ENCODE measurements around the gene DPP6. TPM values are rescaled to one million over a fixed set of nuclear protein-coding genes. Genes with fewer than 3 reads are reported as not detected.

DPP6 gene
- total RNA-seq, 4 donors from 2014 or later = 1.8 to 33.7 (median 6.4) TPM

DNA sequence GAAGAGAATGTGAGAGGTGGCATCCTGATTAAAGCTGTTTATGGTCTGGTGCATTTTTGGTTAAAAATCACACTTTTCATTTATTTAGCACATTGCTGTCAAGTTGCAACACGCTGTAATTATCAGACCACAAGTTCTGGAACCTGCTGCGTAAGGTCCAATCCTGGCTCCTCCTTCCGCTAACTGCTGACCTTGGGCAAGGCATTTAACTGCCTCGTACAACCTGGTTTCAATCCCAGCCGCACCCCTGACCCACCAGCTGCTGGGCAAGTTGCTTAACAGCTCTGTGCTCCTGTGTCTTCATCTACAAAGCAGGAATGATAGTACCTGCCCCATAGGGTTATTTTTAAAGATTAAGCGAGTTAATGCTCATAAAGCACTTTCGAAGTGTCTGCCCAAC lies 668.9 kb downstream of the DPP6 start:
- Histone ChIP-seq H3K9me3 (peaks cover 4% of the 10 kb centered on the region in 2 donors), H3K36me3 (no peaks in the 10 kb centered on the region), H3K4me1 (no peaks in the 10 kb centered on the region), H3K27me3 (no peaks in the 10 kb centered on the region), H3K4me3 (no peak overlapping the region), H3K27ac (no peak overlapping the region)
- intact Hi-C loops (cut with DNase I; ENCODE audit: low total_unique reads) (no loop called here), in situ Hi-C loops (cut with MboI; ENCODE audit: low pct_ligation_motif_present in 1 of 4, low pct_unique_long_range_greater_than_20kb in 1 of 4, low sequenced_read_pairs in 3 of 4) (no loop called here)
- TF ChIP-seq EP300 (IDR thresholded peaks at IDR 0.05; ENCODE audit: low read depth) (no peak), POLR2A (IDR thresholded peaks at IDR 0.05) (no peak), POLR2AphosphoS5 (IDR thresholded peaks at IDR 0.05) (no peak)
- TF ChIP-seq, protein P1, sequence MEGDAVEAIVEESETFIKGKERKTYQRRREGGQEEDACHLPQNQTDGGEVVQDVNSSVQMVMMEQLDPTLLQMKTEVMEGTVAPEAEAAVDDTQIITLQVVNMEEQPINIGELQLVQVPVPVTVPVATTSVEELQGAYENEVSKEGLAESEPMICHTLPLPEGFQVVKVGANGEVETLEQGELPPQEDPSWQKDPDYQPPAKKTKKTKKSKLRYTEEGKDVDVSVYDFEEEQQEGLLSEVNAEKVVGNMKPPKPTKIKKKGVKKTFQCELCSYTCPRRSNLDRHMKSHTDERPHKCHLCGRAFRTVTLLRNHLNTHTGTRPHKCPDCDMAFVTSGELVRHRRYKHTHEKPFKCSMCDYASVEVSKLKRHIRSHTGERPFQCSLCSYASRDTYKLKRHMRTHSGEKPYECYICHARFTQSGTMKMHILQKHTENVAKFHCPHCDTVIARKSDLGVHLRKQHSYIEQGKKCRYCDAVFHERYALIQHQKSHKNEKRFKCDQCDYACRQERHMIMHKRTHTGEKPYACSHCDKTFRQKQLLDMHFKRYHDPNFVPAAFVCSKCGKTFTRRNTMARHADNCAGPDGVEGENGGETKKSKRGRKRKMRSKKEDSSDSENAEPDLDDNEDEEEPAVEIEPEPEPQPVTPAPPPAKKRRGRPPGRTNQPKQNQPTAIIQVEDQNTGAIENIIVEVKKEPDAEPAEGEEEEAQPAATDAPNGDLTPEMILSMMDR (IDR thresholded peaks at IDR 0.05) = no peak
- 77 to 90% methylated on average over 5 to 7 of the region's 7 CpGs for WGBS, 2 donors (ENCODE audit: low coverage in 1 of 2)
- DNase-seq = no peak

DNA sequence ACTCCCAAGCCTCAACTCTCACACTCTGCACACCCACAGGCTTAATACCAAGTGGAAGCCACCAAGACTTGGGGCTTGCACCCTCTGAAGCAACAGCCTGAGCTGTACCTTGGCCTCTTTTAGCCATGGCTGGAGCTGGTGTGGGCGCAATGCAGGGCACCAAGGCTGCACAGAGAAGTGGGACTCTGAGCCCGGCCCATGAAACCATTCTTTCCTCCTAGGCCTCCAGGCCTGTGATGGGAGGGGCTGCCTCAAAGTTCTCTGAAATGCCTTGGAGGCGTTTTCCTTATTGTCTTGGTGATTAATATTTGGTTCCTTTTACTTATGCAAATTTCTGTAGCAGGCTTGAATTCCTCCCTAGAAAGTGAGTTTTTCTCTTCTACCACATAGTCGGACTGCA lies 674.2 kb downstream of the DPP6 start:
- intact Hi-C loops (cut with DNase I; ENCODE audit: low total_unique reads) (no loop called here), in situ Hi-C loops (cut with MboI; ENCODE audit: low pct_ligation_motif_present in 1 of 4, low pct_unique_long_range_greater_than_20kb in 1 of 4, low sequenced_read_pairs in 3 of 4) (no loop called here)
- Histone ChIP-seq H3K27ac (no peak overlapping the region), H3K4me1 (no peaks in the 10 kb centered on the region), H3K4me3 (no peak overlapping the region), H3K36me3 (no peaks in the 10 kb centered on the region), H3K27me3 (no peaks in the 10 kb centered on the region), H3K9me3 (peaks cover 4 to 8% of the 10 kb centered on the region in 2 donors)
- WGBS, 2 donors (ENCODE audit: low coverage in 1 of 2) = 83 to 86% methylated on average over 2 to 4 of the region's 4 CpGs
- TF ChIP-seq, protein P1 (IDR thresholded peaks at IDR 0.05) = no peak
- TF ChIP-seq EP300 (IDR thresholded peaks at IDR 0.05; ENCODE audit: low read depth) = no peak
- TF ChIP-seq POLR2AphosphoS5 (IDR thresholded peaks at IDR 0.05) = no peak
- no peak for TF ChIP-seq POLR2A (IDR thresholded peaks at IDR 0.05)
- DNase-seq = no peak

DNA sequence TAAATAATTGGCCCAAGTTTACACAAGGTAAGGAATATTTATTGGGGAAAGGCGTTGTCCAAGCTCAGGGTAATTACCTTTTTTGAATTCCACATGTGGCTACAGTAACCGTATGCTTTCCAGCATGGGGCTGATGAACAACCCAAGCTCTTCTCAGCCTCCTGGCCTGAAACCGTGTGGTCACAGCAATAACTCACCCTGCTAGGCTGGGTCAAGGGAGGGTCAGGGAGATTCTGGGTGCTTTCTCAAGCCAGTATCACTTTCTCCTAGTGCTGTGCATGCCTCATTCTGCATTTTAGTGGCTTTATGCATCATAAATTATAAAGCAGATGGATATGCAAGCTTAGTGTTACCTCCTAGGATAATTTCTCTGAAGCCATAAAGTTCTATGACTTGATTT lies 676.9 kb downstream of the DPP6 start:
- Histone ChIP-seq H3K9me3 (peaks cover 4 to 8% of the 10 kb centered on the region in 2 donors), H3K27me3 (no peaks in the 10 kb centered on the region), H3K36me3 (no peaks in the 10 kb centered on the region), H3K4me3 (no peak overlapping the region), H3K27ac (no peak overlapping the region), H3K4me1 (no peaks in the 10 kb centered on the region)
- WGBS, 2 donors (ENCODE audit: low coverage in 1 of 2) = 14 to 39% methylated on average over 1 to 3 of the region's 3 CpGs
- intact Hi-C loops (cut with DNase I; ENCODE audit: low total_unique reads) (no loop called here), in situ Hi-C loops (cut with MboI; ENCODE audit: low pct_ligation_motif_present in 1 of 4, low pct_unique_long_range_greater_than_20kb in 1 of 4, low sequenced_read_pairs in 3 of 4) (no loop called here)
- TF ChIP-seq, protein P1 (IDR thresholded peaks at IDR 0.05) = no peak
- TF ChIP-seq POLR2AphosphoS5 (IDR thresholded peaks at IDR 0.05) = no peak
- no peak for TF ChIP-seq POLR2A (IDR thresholded peaks at IDR 0.05)
- no peak for TF ChIP-seq EP300 (IDR thresholded peaks at IDR 0.05; ENCODE audit: low read depth)
- DNase-seq = no peak

DNA sequence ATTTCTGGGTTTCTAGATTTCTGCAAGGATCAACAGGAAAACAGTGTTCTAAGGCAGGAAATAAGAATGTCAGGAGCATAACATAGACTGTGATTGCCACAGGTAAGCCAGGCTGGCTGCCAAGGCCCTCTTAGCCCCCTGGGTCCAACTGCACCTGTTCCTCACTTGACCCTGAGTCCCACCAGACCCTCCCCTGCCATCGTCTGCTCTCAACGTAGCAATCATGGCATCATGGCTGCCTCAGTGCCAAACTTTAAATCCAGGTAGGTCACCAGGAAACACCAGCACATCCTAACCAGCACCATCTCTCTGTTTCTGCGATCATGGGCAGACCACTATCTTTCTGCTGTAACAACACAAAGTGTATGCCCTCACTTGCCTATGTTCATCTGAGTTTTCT lies 683.6 kb downstream of the DPP6 start:
- DNase-seq = no peak
- Histone ChIP-seq H3K27me3 (no peaks in the 10 kb centered on the region), H3K9me3 (no peaks in the 10 kb centered on the region), H3K4me1 (no peaks in the 10 kb centered on the region), H3K27ac (no peak overlapping the region), H3K36me3 (no peaks in the 10 kb centered on the region), H3K4me3 (no peak overlapping the region)
- TF ChIP-seq, protein P1 (IDR thresholded peaks at IDR 0.05) = no peak
- TF ChIP-seq POLR2AphosphoS5 (IDR thresholded peaks at IDR 0.05) (no peak), EP300 (IDR thresholded peaks at IDR 0.05; ENCODE audit: low read depth) (no peak), POLR2A (IDR thresholded peaks at IDR 0.05) (no peak)
- 80% methylated on average over 3 of the region's 3 CpGs; no CpG with 5 or more reads in 1 of the 2 donors for WGBS, 2 donors (ENCODE audit: low coverage in 1 of 2)
- intact Hi-C loops (cut with DNase I; ENCODE audit: low total_unique reads) = no loop called here
- in situ Hi-C loops (cut with MboI; ENCODE audit: low pct_ligation_motif_present in 1 of 4, low pct_unique_long_range_greater_than_20kb in 1 of 4, low sequenced_read_pairs in 3 of 4) = no loop called here

Data from transverse colon (tissue), 4 donors.